SW480 (cell line): ENCODE measurements around the gene CAMKK1.
"Not testable (repeated sequence)": the region's sequence is repeated elsewhere in the genome, so short reads cannot be mapped to it uniquely, and the experiment has no call there.

Experiments used
- DNase-seq: peaks from one replicate; pipeline ENCODE4 v3.0.0-alpha.2; 2016; ENCODE audit warnings: low spot score

Gene CAMKK1

DNA sequence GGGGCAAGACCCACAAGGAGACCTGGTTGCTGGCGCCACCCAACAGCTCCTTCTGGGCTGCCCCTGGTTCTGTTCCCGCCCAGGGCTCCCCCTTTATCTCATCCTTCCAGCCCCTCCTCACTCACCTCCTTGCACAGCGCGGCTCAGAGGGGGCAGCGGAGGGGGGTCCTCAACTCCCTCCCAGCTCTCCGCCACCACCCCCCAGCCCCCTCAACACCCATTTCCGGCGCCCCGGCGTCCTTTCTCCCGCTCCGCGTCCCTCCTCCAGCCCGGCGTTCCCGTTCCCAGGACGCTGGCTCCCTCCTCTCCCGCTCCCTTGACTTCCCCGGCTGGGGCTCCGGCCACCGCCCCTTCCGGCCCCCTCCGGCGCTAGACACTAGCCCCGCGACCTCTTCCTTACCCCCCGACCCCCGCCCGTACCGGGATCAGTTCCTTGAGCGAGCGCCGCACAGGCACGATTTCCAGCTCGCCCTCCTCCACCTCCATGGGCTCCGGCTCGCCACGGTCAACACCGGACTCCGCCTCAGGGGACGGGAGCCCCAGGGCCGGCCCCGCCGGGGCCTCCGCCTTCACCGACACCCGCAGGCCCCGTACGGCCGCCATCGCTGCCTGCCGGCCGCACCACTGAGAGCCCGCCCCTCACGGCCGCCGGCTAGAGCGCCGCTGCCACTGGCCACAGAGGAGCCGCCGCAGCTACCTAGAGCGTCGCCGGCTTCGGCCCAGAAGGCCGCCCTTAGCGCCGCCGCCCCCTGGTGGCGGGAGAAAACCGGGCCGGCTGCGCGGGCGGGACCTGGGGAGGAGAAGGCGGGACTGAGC lies 47.0 kb downstream of the CAMKK1 start, which contains the start of gene NCBP3:
Gene NCBP3, minus strand, starts transcription at position 626 of the 816 bp plus-strand sequence. Its CDS starts 23 bp downstream, at position 603.
- peak; percentile 84 for DNase-seq

DNA sequence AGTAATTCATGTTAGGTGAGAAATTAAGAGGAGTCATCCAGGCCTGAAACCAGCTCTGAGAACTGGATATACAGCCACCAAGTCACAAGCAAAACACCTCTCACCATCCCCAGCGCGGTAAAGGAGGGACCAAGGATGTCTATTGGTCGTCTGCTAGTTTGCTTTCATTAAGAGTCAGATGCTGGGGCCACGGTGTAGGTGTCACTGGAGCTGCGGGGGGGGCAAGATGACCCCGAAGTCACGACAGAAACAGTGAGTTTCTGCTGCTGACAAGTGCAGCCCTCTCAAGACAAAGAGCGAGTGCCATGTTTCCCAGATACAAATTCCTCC lies 47.6 kb downstream of the CAMKK1 start:
- DNase-seq, result no peak

DNA sequence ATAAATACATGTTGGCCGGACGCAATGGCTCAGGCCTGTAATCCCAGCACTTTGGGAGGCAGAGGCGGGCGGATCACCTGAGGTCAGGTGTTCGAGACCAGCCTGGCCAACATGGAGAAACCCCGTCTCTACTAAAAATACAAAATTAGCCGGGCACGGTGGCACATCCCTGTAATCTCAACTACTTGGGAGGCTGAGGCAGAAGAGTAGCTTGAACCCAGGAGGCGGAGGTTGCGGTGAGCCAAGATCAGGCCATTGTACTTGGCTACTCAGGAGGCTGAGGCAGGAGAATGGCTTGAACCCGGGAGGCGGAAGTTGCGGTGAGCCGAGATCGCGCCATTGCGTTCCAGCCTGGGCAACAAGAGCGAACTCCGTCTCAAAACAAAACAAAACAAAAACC lies 48.3 kb downstream of the CAMKK1 start:
- not testable (repeated sequence) for DNase-seq

DNA sequence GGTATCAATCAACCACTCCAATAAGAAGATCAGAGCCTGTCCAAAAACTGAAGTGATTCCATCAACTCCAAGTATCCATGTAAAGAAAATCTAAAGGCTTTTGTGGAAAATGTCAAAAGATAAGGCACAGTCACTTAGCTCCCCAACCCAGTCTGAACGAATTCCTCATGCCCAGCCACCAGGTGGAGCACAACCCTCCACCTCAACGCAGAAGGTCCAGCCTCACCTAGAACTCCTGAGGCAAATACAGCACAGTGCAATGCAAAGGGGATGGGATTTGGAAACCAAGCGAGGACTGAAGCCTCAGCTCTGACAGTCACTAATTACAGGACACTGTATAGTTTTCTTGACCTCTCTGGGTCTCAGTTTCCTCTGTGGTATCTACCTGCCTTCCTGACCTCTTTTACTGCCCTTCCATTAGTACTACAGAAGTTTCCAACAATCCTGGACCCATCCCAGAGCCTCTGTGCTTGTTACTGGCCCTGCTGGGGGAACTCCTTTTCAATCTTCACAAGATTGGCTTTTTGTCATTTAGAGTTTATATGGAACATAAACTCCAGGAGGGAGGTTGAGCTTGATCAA lies 48.8 kb downstream of the CAMKK1 start:
- peak; percentile 61 for DNase-seq

DNA sequence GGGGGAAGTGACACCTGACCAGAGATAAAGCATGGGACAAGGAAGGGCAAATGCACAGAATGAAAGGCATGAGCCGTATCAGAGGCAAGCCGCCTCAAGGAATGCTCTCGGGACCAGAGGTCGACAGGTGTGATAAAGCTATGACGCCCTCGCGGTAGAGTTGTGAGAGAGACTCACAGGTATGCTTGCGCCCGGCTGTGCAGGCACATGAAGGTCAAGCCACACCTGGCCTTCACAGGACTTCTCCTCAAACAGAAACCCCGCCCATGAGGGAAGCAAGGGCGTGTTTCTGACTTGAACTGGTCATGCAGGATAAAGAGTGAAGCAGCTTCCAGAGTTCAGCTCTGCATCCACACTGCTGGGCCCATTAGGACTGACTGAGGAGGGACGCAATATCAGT lies 54.6 kb downstream of the CAMKK1 start:
- peak; percentile 67 for DNase-seq

DNA sequence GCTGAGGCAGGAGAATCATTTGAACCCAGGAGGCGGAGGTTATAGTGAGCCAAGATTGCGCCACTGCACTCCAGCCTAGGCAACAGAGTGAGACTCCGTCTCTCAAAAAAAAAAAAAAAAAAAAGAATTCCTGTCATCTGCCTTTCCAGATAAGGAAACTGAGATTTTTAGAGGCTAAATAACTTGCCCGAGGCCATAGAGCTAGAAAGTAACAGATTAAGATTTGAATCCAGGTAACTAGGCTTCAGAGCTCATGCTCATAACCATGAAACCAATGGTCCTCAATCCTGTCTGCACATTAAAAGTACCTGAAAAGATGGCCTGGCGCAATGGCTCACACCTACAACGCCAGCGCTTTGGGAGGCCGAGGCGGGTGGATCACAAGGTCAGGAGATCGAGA lies 56.3 kb downstream of the CAMKK1 start:
- no peak for DNase-seq

DNA sequence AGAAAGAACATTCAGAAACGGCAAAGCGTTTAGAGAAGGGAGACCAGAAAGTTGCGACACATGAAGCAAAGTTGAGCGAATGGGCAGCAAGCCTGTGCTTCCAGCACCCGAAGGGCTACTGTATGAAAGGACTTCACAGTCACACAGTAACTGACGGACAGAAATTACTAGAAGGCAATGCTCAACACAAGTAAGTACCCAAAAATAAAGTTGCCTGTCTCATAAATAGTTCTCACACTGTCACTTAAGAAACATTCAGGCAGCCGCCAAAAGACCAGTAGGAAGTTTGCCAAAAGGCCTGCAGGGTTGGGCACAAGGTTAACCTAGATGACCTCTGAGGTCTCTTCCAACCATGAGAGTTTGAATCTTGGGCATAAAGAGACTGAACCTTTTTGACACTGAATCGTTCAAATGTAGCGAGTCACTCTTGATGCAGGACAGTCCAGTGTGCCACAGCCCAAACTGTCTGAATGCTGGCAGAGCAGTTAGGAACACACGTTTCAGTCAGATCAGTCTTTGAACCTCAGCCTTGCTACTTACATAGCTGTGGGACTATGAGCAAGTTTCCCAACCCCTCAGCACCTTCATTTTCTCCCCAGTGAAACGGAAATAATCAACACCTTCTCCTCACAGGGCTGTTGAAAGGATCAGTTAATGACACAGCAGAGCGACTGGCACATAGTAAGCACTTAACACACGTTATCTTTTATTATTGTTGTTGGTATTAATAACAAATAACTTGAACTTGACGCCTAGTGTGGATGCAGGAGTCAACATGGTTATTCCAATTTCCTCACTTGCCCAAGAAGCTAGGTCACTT lies 57.2 kb downstream of the CAMKK1 start:
- DNase-seq, result no peak

DNA sequence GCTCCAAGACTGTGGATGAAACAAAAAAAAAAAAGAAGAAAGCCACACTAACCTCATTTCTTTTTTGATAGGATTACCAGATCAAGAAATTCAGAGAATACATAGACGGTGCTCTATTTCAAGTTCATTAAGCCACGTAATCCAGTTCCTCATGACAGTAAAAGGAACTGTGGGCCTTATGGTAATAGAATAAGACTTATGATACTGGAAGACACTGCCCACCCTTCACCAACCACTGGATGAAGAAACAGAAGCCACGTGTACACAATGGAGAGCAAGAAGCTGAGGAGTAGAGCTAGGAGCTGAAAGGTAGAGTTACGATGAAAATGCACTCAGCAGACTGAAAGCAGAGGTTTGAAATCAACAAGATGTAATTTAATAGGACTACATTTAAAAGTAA lies 58.0 kb downstream of the CAMKK1 start:
- no peak for DNase-seq

DNA sequence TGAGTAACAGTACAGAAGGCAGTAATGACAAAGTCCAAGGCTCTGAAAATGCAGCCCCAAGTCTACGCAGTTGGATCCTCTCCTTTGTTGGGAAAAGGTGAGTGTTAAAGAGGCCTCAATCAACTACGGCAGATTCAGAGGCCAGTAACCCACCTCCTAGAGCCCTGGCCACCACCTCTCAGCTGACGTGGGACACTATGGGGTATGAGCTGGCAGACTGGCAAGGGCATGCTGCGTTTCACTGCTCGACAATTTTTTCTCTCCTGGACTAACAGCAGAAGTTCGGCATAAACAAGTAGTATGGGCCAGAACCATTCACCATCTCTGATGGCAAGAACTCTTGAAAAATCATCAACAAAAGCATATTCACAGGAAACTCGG lies 64.0 kb downstream of the CAMKK1 start:
- DNase-seq, result no peak

DNA sequence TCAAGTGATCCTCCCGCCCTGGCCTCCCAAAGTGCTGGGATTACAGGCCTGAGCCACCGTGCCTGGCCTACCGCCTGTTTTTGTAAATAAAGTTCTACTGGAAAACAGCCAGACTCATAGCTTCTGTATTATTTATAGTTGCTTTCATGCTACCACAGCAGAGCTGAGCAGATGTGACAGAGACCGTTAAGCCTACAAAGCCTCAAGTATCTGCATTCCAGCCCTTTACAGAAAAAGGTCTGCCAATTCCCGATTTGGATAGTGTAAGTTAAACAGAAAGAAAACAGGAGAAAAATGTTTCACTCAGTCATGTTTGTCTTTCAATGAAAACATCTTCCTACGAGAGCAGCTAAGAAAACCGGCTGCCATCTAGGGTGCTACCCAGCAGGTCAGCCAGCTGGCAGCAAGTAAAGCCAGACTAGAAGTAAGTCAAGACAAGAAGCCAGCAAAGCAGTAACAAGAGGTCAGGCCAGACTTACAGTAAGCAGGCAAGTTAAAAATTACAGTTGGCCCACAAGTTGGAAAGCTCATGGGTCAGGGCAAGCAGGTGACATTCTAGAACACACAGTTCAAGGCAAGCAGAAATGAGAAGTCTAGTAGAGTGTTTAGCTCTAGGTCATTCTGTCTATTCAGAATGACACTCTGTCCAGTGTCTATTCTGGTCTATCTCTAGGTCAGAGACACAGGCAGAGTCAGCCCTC lies 64.6 kb downstream of the CAMKK1 start:
- no peak for DNase-seq

DNA sequence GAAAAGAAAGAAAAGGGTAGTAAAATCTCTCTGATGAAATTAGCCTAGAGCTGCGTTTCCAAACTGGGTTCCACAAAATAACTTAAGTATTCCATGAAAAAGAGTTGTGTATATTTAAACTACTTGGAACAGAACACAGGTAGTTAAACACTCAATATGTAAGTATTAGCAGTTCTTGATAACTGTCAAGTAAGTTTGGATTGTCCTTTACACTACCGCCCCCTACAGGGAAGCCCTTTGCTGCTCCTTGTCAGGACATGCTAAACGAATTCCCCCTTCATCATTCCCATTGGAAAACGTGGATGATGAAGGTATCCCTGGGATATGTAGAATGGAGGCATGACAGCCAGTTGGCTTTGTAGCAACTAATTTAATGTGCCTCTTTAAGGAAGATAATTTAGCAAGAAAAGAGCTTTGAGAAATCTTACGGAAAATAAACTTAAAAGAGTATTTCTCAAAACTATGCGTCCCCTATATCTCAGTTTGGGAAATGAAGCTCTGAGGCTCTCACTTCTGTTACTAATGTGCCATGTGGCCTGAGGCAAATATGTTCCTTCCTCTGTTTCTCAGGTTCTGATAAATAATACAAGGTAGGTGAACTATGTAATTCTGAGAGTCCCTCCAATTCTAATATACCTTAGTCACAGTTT lies 65.6 kb downstream of the CAMKK1 start:
- peak; percentile 50 for DNase-seq

DNA sequence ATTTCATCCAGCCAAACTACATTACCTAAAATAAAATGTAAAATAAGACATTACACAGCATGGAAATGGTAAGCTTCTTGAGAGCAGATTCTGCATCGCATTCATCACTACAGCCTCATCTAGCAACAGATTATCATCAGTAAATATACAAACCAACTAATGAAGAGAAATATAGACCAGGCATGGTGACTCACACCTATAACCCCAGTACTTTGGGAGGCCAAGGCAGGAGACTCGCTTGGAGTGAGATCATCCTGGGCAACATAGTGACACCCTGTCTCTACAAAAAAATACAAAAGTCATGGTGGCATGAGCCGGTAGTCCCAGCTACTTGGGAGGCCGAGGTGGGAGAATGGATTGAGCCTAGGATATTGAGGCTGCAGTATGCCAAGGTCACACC lies 66.7 kb downstream of the CAMKK1 start:
- no peak for DNase-seq

DNA sequence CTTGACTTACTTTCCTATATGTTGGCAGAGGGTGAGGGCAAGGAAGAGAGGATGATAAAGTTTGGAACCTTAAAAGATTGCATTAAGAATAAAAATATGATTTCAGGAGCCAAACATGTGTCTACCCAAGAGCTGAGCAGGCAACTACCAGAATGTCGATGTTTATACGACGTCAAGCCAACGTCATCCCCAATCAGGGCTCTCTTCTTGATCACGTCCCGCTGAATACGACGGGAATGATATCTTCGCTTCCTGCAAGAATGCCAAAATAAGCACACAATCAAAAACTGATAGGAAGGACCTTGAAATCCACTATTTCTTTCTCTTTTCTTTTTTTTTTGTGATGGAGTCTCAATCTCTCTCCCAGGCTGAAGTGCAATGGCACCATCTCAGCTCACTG lies 71.8 kb downstream of the CAMKK1 start:
- DNase-seq, result no peak

DNA sequence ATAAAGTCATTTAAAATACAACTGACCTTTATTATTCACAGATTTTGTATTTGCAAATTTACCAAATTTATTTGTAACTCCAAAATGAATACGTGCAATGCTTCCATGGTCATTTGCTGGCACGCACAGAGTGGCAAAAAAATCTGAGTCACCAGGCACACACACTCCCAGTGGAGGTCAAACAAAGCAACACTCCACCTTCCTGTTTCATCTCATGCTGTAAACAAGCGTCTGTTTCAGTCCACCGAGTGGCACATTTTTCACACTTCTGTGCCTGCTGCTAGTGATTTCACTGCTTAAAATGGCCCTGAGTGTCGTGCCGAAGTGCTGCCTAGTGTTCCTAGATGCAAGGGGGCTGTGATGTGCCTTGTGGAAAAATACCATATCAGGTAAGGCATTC lies 74.1 kb downstream of the CAMKK1 start:
- no peak for DNase-seq

DNA sequence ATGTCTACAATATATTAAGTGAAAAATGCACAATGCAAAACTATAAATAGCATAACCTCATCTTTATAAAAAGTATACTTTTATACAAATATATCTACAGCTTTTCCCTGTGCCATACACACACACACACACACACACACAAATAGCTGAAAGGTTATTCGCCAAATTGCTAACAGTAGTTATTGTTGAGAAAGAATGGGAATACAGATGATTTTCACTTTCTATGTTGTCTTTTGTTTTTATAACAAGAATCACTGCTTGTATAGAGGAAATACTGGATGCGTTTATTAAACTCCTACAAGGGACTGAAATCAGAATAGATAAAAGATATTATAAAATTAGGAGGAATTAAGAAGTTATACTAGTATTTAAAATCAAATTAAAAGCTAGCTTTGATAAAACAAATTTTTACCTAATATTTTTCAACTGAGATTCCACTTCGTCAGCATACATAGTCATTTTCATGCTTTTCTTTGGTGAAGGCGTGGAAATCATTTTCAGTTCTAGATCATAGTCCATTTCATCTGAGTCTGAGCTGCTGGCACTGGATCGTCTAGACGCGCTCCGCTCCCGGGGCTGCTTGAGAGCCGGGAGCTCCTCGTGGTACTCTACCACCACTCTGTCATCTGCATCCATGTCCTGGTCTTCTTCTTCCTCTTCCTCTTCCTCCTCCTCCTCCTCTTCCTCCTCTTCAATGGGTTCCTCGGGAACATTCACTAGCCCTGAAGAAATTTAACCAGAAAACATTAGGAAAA lies 74.8 kb downstream of the CAMKK1 start:
- no peak for DNase-seq

DNA sequence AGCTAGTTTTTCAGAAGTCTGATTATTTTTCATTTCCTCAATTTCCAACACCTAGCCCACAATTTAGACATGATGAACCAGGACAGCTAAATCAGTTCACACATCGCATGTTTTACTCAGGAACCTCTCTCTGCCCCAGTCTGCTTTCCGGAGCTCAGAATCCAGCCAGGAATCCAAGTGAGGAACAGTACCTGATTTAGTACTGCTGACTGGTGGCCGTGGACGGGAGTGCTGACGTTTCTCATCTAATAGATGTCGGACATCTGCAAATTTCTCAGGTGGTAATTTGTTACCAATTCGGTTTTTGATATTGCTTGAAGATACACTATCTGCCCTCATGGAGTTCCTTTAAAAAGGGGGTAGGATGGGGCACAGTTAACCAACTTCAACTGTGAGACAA lies 76.9 kb downstream of the CAMKK1 start:
- DNase-seq, result no peak

DNA sequence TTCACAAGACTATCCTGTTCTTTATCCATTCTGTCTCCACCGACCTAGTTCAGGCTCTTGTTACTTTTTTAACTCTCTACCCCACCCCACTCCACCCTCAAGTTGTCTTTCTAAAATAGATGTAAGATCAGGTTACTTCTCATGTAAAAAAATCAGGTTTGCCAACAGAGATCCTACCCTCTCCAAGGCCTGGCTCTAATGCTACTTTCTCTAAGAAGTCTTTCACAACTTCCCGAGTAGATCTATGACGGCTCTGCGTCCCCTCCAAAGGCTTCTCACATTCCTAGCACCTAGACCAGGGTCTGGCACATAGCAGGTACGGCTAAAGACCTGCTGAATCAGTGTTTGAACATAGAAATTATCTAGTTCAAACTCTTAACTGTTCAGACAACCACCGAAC lies 77.7 kb downstream of the CAMKK1 start:
- DNase-seq, result no peak

DNA sequence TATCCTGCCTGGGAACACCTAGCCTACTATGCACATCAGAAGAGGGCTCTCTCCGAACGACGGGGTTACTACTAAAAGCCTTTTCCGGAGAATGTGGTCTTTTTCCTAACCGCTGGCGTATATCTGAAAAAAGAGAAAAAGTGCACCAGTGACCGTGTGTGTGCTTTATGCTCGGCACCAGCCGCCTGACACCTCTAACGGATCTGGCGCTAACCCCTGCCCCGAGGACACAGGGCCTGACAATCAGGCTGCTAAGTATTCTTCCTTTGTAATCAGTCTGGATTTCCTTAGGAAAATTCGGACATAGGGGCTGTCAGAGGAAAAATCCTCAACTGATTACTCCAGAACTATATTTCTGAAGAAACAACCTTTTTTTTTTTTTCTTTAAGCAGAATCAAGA lies 78.5 kb downstream of the CAMKK1 start:
- no peak for DNase-seq

DNA sequence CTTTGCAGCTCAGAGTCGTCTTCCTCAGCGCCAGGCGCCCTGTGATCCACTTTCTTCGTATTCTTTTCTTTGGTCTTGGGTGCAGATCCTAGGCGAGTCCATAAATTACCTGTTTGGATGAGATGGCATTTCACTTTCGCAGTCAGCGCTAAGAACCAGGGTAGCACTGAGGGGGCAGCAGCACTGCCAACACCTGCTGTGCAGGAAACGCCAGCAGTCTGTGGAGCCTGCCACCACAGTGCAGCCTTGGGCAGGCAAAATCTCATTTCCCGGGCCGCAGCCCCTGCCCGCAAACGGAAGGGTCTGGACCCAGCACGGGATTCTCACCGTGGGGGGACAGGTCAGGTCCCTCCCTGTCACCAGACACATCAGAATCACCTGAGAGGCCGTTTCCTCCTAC lies 79.7 kb downstream of the CAMKK1 start:
- no peak for DNase-seq

DNA sequence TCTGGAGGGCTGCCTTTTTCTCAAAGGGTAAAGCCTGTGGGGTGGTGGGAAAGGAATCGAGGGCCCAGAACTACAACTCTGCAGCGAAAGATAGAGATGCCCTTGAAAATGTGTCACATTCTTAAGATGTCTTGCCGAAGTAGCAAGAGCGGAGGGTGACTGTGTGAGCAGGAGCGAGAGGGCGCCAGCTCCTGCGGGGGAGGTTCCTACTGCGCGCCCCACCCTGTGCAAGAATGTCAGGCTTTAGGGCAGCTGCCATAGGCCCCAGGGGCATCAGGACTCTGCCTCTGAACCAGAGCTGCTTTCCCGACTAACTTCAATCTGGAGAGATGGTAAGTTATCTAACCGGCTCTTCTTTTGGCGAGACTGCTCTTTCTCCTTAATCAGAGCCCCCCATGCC lies 80.1 kb downstream of the CAMKK1 start:
- no peak for DNase-seq

DNA sequence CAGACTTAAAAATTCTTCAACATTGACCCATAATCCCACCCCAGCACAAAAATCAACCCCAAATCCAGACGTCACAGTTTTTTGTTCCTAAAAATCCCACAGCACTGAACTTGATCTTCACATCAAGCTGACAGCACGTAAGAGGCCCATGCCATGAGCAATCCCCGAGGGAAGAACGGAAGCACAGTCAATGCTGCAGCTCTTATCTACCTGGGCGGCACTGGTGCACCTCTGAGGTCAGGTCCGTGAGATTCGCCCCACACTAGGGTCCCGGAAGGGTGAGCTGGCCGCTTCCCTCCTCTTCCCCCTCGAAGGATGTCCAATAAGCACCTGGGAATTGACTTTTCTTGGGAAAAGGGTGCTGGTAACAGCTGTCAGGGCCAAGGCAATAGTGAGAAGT lies 80.6 kb downstream of the CAMKK1 start:
- no peak for DNase-seq
